Parathyroid adenoma (tissue), 2 donors: Measurements from ENCODE around the gene GMPR.
"Not testable (repeated sequence)": the region's sequence is repeated elsewhere in the genome, so short reads cannot be mapped to it uniquely, and the experiment has no call there.

ENCODE experiments used
- H2AFZ ChIP-seq: fragments of 300-600 bp; sonication (generic); one replicate; pipeline ENCODE4 v1.7.0; 2017; ENCODE audit warnings: antibody characterized with exemption, mild to moderate bottlenecking
- H3K27ac ChIP-seq: fragments of 300-600 bp; sonication (generic); one replicate; pipeline ENCODE4 v1.7.0; 2017
- H3K27me3 ChIP-seq: fragments of 300-600 bp; sonication (generic); one replicate; pipeline ENCODE4 v1.7.0; 2017; ENCODE audit warnings: low read length; ENCODE audit not compliant: control insufficient read depth, insufficient read depth
- H3K36me3 ChIP-seq: fragments of 300-600 bp; sonication (generic); one replicate; pipeline ENCODE4 v1.7.0; 2017; ENCODE audit warnings: low read length; ENCODE audit not compliant: control insufficient read depth, insufficient read depth
- H3K4me1 ChIP-seq: fragments of 300-600 bp; sonication (generic); one replicate; pipeline ENCODE4 v1.7.0; 2017; ENCODE audit warnings: control low read depth
- H3K4me2 ChIP-seq: fragments of 300-600 bp; sonication (generic); one replicate; pipeline ENCODE4 v1.7.0; 2017; ENCODE audit warnings: low read length
- H3K4me3 ChIP-seq: fragments of 300-600 bp; sonication (generic); one replicate; pipeline ENCODE4 v1.7.0; 2017; ENCODE audit warnings: low read depth, low read length
- H3K79me2 ChIP-seq: fragments of 300-600 bp; sonication (generic); one replicate; pipeline ENCODE4 v1.7.0; 2017; ENCODE audit warnings: control low read depth
- H3K9ac ChIP-seq: fragments of 300-600 bp; sonication (generic); one replicate; pipeline ENCODE4 v1.7.0; 2017; ENCODE audit warnings: mild to moderate bottlenecking
- H3K9me3 ChIP-seq: fragments of 300-600 bp; sonication (generic); one replicate; pipeline ENCODE4 v1.7.0; 2017; ENCODE audit warnings: low read length; ENCODE audit not compliant: control insufficient read depth
- CTCF ChIP-seq: fragments of 300-600 bp; sonication (generic); IDR thresholded peaks from one replicate; pipeline ENCODE4 v1.7.0; 2017; ENCODE audit warnings: antibody characterized with exemption, mild to moderate bottlenecking
- donor health status: primary hyperparathyroidism.

The GMPR gene

GRCh38 chr6:16223362-16223761, 15.0 kb upstream of the GMPR start:
- TF ChIP-seq CTCF: no peak
- H3K36me3 ChIP-seq: no peaks in the 10 kb centered on the region
- H3K4me1 ChIP-seq: peaks cover 6% of the 10 kb centered on the region
- no peak overlapping the region for H2AFZ ChIP-seq
- H3K4me2 ChIP-seq: no peak overlapping the region
- no peak overlapping the region for H3K4me3 ChIP-seq
- no peaks in the 10 kb centered on the region for H3K27me3 ChIP-seq
- no peaks in the 10 kb centered on the region for H3K9me3 ChIP-seq
- no peak overlapping the region for H3K27ac ChIP-seq
- H3K79me2 ChIP-seq: no peaks in the 10 kb centered on the region
- no peak overlapping the region for H3K9ac ChIP-seq

- Histone ChIP-seq H3K9me3 (no peaks in the 10 kb centered on the region), H2AFZ (no peak overlapping the region), H3K27ac (no peak overlapping the region), H3K79me2 (no peaks in the 10 kb centered on the region), H3K4me3 (no peak overlapping the region), H3K4me1 (peaks cover 9% of the 10 kb centered on the region), H3K9ac (no peak overlapping the region), H3K36me3 (no peaks in the 10 kb centered on the region), H3K4me2 (no peak overlapping the region), H3K27me3 (no peaks in the 10 kb centered on the region)
- TF ChIP-seq CTCF: no peak
Measured at GRCh38 chr6:16224409-16224808, 14.0 kb upstream of the GMPR start.

GRCh38 chr6:16225062-16225731, 13.2 kb upstream of the GMPR start:
- not testable (repeated sequence) for H3K27ac ChIP-seq, H3K4me3 ChIP-seq, H3K9ac ChIP-seq, H3K4me2 ChIP-seq, H3K79me2 ChIP-seq, H3K36me3 ChIP-seq, H3K9me3 ChIP-seq, H2AFZ ChIP-seq, H3K27me3 ChIP-seq
- peaks cover 17% of the 10 kb centered on the region for H3K4me1 ChIP-seq

GRCh38 chr6:16226117-16227047, 12.0 kb upstream of the GMPR start:
- not testable (repeated sequence) for H3K4me2 ChIP-seq, H3K9ac ChIP-seq, H3K27ac ChIP-seq, H3K36me3 ChIP-seq, H3K9me3 ChIP-seq, H3K79me2 ChIP-seq, H2AFZ ChIP-seq, H3K27me3 ChIP-seq, H3K4me3 ChIP-seq
- peaks cover 17% of the 10 kb centered on the region for H3K4me1 ChIP-seq

- Histone ChIP-seq H3K9ac (no peak overlapping the region), H3K79me2 (no peaks in the 10 kb centered on the region), H3K4me1 (peaks cover 17% of the 10 kb centered on the region), H3K36me3 (no peaks in the 10 kb centered on the region), H2AFZ (peak overlapping the region; percentile 43), H3K4me2 (no peak overlapping the region), H3K27ac (no peak overlapping the region), H3K27me3 (no peaks in the 10 kb centered on the region), H3K4me3 (no peak overlapping the region), H3K9me3 (no peaks in the 10 kb centered on the region)
- no peak for TF ChIP-seq CTCF
Measured at GRCh38 chr6:16227048-16227562, 11.3 kb upstream of the GMPR start.
